Activated CD4-positive, alpha-beta T cell treated with anti-CD3 and anti-CD28 coated beads, Interleukin-2, Interleukin-6, amounts not matched to agents 100 ng/mL and 50 ng/mL, durations not matched to agents 16 hours and 8 hours (primary cell): ENCODE data around the gene SCP2D1.
"Not testable (repeated sequence)": the region's sequence is repeated elsewhere in the genome, so short reads cannot be mapped to it uniquely, and the experiment has no call there.

Experiments used
- DNase-seq: peaks from one replicate; pipeline ENCODE4 v3.0.0-alpha.2; 2020

SCP2D1 gene

GRCh38 chr20:18813483-18813882 lies at the start of gene SCP2D1:
Gene SCP2D1 (plus strand): TSS chr20:18813783. CDS start chr20:18813816, 33 bp downstream.
- DNase-seq: no peak

DNA sequence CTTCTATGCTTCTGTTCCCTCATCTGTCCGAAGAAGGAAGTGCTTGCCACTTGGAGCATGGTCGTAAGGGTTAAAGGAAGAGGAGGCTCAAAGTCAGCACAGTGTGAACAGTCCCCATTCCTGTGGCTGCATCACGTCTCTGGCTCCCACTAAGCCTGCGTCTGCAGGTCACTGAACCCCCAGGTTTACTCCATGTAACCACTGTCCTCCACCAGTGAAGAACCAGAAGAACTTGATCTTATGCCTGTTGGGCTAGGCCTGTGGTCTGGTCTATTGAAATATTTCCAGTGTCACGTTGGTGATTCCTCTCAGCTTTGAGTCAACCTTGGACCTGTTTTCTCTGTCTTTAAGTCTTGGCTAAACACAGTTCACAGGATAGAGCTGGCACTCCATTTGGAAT lies 45.9 kb upstream of the SCP2D1 start:
- no peak for DNase-seq

GRCh38 chr20:18773566-18773965 lies 40.0 kb upstream of the SCP2D1 start:
- no peak for DNase-seq

- no peak for DNase-seq
Measured at GRCh38 chr20:18774207-18774606, 39.4 kb upstream of the SCP2D1 start.

DNA sequence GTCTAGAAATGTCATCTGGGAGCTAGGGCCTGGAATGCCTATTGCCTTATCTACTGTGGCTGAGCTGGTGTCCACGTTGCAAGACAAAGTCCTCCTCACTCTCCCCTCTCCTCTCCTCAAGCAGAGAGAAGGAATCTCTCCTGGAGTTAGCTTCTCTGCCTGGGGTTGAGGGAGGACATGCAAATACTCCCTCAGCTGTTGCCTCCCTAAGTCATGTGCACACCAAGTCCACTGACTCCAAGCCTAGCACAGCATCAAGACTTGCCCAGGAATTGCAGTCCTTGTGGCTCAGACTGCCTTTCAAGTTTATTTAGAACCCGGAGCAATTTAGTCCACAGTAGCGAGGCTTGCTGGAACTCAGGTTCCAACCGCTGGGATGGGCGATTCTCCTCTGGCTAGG lies 38.0 kb upstream of the SCP2D1 start:
- no peak for DNase-seq

DNA sequence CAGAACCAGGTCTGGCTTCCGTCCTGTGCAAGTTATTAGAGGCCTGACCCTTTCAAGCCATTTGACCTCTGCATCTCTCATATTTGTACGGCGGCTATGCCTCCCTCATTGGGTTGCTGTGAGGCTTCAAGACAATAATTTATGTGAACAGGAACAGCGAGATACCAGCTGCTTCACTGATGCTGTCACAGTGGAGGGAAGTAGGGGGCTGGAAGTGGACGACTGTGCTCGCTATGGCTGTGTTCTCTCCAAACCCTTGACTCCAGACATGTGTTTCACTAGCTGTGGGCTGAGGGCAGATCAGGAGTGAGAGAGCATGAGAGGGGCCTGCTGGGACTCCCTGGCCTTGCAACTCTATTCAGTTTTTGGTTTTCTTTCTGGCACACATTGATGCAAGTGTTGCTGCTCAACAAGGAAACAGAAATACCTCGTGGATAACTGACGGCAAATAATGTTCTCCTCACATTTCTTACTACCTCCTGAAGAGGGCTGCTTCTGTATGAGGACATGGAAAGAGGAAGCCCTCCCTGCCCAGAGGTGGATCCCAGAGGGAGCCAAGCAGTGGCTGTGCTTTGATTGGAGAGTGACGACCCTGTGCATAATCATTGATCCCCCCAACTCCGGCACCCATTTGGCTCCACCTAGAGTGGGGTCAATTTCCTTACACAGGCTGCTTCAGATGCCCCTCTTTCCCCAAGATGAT lies 34.7 kb upstream of the SCP2D1 start:
- no peak for DNase-seq

DNA sequence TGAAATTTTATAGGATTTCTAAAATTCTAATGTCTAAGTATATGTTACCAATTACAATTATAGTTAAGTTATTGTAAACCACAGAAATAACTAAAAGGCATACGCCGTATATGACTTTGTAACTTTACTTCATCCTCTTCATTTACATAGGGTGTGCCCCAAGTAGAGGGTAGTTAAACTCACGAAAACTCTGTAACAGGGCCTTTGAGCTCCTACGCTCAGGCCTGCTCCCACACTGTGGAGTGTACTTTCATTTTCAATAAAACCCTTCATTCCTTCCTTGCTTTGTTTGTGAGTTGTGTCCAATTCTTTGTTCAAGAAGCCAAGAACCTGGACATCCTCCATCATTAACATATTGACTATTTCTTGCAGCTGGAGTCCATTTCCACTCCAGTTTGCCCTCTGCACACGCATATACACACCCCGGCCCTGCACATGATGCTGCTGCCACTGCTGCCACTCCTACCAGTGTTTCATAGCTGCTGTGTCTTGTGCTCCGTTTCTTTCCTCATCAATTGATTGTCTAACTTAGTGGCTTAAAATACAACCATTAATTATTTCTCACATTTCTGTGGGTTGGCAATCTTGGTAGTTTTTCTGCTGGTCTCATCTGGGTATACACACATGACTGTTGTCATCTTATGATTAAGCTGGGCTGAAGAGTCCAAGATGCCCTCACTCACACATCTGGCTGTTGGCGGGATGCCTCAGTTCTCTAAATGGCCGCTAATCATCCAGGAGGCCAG lies 33.0 kb upstream of the SCP2D1 start:
- DNase-seq: no peak

- no peak for DNase-seq
Measured at GRCh38 chr20:18781509-18781908, 32.1 kb upstream of the SCP2D1 start.

GRCh38 chr20:18783385-18783959 lies 30.1 kb upstream of the SCP2D1 start:
- DNase-seq: no peak

- not testable (repeated sequence) for DNase-seq
Measured at GRCh38 chr20:18787046-18787445, 26.5 kb upstream of the SCP2D1 start.

GRCh38 chr20:18788021-18788420 lies 25.6 kb upstream of the SCP2D1 start:
- no peak for DNase-seq

DNA sequence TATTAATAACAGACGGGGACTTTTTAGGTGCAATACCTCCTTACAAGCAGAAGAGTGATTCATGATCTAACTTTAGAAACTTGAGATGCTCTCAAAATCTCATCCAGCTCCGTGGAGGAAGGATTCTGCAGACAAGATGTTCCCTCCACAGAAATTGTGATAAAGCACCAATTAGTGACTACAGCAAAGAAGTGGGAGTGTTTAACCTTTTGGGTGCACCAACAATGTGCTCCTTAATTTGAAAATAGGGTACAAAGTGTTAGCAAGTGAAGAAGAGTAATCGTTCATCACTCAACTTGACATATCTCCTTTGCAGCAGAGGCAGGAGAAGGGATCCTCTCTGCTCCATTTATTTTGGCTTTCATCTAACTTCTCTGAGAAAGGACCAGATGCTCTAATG lies 22.8 kb upstream of the SCP2D1 start:
- DNase-seq: no peak

DNA sequence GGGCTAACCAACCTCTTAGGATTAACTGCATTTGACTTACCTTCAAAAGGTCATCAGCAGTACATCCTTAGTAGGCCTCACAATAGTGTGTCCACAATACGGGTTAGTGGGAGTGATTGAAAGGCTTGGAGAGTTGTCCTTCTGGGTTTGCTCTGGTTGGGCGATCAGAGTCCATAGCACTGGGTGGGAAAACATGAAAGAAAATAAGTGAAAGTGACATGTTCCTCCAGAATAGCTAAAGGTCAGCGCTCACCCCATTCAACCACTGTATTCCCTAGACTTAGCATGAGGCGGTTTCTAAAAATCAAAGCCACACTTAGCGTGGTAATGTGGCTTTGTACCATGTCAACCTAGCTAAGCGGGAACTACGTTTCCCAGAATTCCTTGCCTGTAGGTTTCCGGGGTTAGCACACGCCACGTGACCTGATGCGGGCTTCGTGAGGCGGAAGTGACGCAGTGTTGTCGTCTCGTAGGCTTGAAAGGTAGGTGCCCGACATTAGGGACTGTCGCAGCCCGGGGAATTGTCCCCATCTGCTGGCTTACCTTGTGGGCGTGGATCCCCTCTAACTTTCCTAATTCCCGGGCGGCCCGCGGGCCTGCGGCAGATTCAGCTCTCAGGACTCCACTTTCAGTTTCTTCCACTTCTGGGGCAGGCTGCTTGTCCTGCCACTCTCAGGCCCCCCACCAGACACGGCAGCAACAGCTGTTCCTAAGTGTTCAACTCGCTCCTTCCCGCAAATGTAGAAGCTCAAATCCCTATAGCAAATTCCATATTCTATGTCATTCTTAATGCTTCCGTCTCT lies 19.8 kb upstream of the SCP2D1 start:
- DNase-seq: peak; percentile 89

DNA sequence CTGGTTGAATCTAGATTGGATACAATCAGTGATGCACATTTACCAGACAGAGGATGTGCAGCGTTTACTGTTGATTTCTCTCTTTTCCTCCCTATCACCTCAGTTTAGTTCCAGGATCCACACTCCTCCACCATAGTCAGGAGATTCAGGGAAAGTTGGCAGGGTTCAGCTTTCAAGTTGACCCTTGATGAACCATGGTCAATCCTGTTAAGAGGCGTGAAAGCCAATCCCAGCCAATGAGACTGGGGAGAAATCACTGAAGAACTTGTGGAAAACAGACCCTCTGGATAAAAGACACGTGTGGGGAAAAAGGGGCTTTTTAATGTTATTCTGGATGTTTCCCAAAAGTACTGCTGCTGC lies 19.2 kb upstream of the SCP2D1 start:
- no peak for DNase-seq

DNA sequence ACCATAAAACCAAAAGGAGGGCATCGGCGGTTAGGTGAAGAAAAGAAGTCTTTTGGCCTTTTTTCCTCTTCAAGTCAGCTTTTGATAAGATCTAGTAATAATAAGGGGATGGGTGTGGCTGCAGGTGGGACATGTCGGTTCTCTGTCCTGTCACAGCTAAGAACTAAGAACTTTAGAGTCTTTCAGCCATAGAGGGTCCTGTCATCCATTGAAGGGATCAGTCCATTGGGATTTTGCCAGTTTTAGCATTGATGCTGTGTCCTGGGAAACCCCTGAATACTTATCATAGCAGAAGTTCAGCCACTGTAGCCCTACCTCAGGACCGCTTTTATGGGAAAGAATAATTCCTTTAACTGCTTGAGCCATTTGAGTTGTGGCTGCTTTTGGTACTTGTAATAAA lies 18.2 kb upstream of the SCP2D1 start:
- no peak for DNase-seq

GRCh38 chr20:18796282-18796833 lies 17.2 kb upstream of the SCP2D1 start:
- peak; percentile 37 for DNase-seq

DNA sequence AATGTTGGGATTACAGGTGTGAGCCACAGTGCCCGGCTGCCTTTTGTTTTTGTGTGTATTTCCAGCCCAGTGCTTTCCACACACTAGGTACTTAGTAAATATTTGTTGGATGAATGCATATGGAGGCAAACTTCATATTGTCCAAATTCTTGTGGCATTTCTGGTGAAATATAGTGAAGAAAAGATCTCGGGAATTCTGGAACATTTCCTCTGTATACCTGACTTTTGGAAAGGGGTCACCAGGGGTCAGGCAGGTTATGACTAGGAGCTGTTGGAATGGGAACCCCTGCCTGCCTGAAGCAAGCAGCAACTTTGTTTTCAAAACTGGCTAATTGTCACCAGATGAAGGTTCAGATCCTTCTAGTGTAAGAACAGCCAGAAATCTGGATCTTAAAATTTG lies 12.1 kb upstream of the SCP2D1 start:
- no peak for DNase-seq

DNA sequence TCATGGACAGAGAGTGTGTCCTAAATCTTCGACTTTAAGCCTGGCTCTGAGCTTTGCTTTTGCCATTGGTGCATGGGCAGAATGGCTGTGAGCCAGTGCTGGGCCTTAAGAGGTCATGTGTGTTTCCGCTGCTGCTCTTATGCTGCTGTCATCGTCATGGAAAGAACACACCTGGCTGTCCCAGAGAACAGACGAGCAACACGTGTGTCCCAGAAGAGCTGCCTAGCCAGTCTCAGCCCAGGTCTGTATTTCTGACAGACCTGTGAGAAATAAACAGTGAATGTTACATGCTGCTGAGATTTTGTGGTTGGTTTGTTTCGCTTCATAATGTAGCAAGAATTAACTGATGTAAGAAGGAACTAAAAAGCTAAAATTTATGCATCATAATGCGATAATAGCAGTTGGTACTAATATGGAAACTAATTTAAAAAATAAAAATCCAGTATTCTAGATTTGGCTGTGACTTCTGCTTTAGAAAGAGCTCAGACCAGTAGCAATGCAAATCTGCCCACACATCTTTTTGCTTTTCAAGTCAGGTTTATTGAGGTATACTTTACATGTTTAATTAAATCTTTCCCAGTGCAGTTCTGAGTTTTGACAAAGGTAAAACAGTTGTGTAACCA lies 11.5 kb upstream of the SCP2D1 start:
- DNase-seq: no peak

DNA sequence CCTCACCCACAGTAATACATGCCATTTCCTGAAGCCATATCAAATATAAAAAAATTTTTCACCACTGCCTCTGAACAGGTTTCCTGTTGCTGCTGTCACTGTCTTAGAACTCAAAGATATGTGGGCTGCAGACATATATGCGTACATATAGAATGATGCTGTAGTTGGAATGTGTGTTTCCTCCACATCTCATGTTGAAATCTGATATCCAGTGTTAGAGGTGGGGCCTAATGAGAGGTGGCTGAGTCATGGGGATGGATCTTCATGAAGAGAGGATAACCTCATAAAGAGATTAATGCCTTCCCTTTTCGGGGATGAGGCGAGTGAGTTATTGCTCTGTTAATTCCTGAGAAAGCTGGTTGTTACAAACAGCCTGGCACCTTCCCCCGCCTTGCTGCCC lies 7.7 kb upstream of the SCP2D1 start:
- DNase-seq: no peak

GRCh38 chr20:18808712-18809111 lies 4.9 kb upstream of the SCP2D1 start:
- DNase-seq: no peak

DNA sequence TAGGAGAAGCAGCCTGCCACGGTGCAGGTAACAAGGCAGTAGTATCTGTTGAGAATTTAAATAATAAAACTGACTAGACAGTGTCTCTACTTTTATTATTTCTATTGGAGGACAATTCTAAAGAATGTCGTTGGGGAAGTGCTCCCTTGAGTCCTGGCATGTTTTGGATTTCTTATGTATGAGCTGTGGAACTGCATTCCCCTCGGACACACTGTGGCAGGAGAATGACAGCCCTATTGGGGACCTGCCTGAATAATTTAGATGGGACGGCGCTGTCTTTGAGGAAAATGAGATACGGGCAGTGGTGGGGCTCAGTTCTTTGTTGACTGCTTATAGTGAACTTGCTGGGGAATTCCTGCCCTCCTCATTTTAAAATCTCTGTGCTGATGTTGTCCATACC lies 2.4 kb upstream of the SCP2D1 start:
- DNase-seq: no peak

DNA sequence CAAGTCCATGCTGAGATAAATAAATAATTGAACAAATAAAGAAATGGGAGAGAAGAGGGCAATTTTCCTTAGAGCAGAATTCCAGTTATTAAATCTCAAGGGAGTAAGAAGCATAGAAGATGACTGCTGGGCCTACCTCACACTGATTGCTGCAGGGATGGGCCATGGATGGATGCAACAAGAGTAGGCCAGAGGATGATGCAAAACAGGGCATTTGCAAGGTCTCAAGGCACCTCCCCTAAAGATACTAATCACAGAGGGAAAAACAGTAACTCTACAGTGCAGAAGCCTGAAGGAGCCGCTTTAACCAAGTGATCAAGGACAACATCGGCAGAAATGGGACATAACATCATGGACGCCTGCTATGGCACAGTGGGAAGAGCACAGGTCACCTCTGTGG lies 1.7 kb upstream of the SCP2D1 start:
- no peak for DNase-seq
